Ishikawa (cell line): Measurements from ENCODE around the gene FDPS.

ENCODE experiments used
- CEBPB ChIP-seq: IDR thresholded peaks from 2 replicates; pipeline ENCODE4 v1.6.1; 2012
- CREB1 ChIP-seq: IDR thresholded peaks from 2 replicates; pipeline ENCODE4 v1.6.1; 2012; ENCODE audit warnings: low read depth
- EP300 ChIP-seq: IDR thresholded peaks from 2 replicates; pipeline ENCODE4 v1.6.1; 2012; ENCODE audit warnings: borderline replicate concordance
- FOXM1 ChIP-seq: IDR thresholded peaks from 2 replicates; pipeline ENCODE4 v1.6.1; 2012; ENCODE audit warnings: low read depth, borderline replicate concordance
- NFIC ChIP-seq: IDR thresholded peaks from 2 replicates; pipeline ENCODE4 v1.6.1; 2012
- RAD21 ChIP-seq: IDR thresholded peaks from 2 replicates; pipeline ENCODE4 v1.6.1; 2012; ENCODE audit warnings: low read depth
- TEAD4 ChIP-seq: IDR thresholded peaks from 2 replicates; pipeline ENCODE4 v1.6.1; 2012
- YY1 ChIP-seq: IDR thresholded peaks from 2 replicates; pipeline ENCODE4 v1.6.1; 2012; ENCODE audit warnings: low read depth
- ZBTB7A ChIP-seq: IDR thresholded peaks from 2 replicates; pipeline ENCODE4 v1.6.1; 2012; ENCODE audit warnings: low read depth
- TF ChIP-seq, protein P1 (sequence below): IDR thresholded peaks from 2 replicates; pipeline ENCODE4 v1.6.1; 2012; ENCODE audit warnings: low read depth, mild to moderate bottlenecking
- TF ChIP-seq, protein P2 (sequence below): IDR thresholded peaks from 2 replicates; pipeline ENCODE4 v1.6.1; 2012

DNA sequence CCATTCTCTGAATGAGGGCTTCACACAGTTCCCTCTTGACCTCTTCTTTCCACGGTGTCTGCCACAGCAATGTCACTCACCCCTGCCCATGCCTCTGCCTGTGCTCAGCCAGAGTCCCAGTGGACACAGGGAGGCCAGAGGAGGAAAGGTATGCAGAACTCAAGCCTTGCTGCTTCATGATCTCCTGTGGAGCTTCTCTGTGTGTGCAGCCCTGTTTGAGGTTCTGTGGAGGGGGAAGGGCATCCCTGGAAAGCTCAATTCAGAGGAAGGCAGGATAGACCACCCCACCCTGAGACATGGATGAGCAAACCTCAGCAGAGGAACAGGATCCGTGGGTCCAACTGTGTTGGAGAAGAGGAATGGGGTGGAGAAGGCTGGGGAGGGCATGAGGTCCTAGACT lies 29.4 kb upstream of the FDPS start:
- TF ChIP-seq, protein P1, sequence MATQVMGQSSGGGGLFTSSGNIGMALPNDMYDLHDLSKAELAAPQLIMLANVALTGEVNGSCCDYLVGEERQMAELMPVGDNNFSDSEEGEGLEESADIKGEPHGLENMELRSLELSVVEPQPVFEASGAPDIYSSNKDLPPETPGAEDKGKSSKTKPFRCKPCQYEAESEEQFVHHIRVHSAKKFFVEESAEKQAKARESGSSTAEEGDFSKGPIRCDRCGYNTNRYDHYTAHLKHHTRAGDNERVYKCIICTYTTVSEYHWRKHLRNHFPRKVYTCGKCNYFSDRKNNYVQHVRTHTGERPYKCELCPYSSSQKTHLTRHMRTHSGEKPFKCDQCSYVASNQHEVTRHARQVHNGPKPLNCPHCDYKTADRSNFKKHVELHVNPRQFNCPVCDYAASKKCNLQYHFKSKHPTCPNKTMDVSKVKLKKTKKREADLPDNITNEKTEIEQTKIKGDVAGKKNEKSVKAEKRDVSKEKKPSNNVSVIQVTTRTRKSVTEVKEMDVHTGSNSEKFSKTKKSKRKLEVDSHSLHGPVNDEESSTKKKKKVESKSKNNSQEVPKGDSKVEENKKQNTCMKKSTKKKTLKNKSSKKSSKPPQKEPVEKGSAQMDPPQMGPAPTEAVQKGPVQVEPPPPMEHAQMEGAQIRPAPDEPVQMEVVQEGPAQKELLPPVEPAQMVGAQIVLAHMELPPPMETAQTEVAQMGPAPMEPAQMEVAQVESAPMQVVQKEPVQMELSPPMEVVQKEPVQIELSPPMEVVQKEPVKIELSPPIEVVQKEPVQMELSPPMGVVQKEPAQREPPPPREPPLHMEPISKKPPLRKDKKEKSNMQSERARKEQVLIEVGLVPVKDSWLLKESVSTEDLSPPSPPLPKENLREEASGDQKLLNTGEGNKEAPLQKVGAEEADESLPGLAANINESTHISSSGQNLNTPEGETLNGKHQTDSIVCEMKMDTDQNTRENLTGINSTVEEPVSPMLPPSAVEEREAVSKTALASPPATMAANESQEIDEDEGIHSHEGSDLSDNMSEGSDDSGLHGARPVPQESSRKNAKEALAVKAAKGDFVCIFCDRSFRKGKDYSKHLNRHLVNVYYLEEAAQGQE, result no peak
- TF ChIP-seq, protein P2, sequence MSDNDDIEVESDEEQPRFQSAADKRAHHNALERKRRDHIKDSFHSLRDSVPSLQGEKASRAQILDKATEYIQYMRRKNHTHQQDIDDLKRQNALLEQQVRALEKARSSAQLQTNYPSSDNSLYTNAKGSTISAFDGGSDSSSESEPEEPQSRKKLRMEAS, result no peak
- TF ChIP-seq FOXM1 (no peak), EP300 (no peak), CEBPB (no peak), RAD21 (no peak), YY1 (no peak), NFIC (no peak), CREB1 (no peak), ZBTB7A (no peak), TEAD4 (no peak)
